ENCODE data around the gene TRAPPC3L.

The TRAPPC3L gene

DNA sequence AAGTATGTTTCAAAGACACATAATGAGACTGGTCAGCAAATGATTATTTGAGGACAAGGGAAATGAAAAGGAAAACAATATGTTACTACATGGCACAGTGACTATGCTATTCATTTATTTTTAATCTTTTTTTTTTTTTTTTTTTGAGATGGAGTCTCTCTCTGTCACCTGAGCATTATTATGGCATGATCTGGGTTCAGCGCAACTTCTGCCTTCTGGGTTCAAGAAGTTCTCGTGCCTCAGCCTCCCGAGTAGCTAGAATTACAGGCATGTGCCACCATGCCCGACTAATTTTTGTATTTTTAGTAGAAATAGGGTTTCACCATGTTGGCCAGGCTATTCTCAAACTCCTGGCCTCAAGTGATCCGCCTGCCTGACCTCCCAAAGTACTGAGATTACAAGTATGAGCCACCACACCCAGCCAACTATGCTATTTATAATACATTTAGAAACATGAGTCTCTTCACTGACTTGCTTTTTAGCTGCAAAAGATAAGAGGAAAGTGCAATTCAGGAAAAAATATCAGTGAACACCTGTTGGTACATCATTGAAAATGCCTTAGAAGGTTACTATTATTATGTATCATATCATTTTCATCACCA is 11.4 kb upstream of the TRAPPC3L start:
- DNase-seq (ENCODE audit: low spot score), result no peak

DNA sequence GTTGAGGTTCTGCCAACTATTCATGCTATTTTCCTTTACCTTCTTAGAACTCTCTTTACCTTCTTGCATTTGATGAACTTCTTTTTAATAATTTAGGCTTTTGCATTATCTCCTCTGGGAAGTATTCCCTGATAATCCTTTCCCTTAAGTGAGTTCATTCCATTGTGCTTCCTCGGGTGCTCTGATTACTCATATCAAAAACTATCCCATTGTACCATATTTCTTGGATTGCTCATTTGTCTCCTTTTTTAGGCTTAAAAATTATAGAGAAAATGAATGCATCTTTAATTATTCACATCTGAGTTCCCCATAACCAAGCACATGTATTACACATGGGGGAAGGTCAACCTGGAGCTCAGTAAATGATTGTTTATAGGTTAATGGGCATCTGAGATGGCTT is 10.6 kb upstream of the TRAPPC3L start:
- DNase-seq (ENCODE audit: low spot score), result no peak

DNA sequence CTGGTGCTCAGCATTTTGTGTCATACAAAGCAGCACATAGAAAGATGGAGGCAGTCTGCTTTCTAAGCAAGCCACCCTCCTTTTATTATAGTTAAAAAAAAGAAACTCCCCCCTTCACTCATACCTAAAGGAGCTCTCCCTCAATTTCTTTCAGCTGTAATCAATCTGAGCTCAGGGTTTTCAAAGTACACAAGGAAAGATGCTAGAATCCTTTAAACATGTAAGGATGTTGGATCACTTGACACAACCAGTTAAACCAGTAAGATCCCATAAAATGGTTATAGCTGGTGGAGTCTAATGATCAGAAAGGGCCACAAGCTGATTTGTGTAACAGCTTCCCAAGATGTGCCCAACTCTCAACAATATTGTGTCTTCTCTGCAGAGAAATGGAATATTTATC is 8.0 kb upstream of the TRAPPC3L start, which contains the start of gene CALHM4:
CALHM4 (plus strand) TSS at position 301 of the 400 bp plus-strand sequence; CDS start at position 344, 43 bp downstream.
- no peak for DNase-seq (ENCODE audit: low spot score)

DNA sequence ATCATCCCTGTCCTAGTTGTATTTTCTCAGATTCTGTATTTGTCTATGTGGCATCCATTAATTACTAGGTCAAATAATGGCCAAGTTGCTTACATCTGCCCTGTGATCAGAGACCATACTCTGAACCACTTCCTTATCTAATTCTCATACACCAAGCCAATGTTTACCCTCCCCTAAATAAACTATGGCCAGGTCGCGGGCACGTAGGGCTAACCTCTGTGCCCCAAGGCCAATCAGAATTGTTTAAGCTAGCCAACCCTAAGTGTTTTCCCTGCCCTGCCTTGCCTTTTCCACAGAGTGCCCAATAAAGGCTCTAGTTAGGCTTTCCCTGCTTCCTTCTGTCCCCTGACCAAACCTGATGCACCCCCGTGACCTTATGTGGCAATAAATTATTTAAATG is 5.3 kb upstream of the TRAPPC3L start:
- no peak for DNase-seq (ENCODE audit: low spot score)

DNA sequence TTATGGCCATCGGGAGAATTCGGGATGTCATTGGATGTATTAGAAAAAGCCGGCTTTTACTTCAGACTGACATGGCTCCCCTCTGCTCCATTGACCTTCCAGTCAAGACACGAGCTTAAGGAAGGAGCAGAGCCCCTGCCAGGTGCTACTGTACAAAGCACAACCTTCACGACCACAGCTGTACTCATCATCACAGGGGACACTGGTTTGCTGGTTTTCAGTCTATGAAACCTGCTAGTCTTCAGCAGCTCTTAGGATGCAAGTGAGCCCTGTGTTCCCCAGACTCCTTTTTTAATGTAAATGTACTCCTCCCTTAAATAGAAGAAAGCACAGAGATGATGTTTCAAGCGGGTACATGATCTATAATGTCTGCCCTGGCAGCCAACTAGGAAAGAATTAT is 1.9 kb upstream of the TRAPPC3L start:
- no peak for DNase-seq (ENCODE audit: low spot score)

DNA sequence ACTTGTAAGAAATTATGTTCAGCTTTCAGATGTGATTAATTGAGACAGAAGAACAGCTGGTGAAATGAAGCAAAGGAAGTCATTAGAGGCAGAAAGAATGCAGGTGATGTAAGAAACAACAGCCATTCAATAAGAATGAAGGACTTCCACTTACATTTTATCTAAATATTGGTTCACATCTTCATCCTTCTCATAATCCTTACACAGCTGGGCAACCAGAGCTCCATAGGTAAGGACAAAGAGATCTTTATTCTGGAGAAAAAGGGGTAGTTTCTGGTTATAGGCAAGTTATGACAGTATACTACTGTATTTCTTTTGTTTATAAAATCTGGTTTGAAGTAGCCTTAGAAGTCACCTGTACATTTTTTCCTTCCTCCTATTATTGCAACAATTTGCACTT is 2.3 kb downstream of the TRAPPC3L start:
- DNase-seq (ENCODE audit: low spot score), result no peak

DNA sequence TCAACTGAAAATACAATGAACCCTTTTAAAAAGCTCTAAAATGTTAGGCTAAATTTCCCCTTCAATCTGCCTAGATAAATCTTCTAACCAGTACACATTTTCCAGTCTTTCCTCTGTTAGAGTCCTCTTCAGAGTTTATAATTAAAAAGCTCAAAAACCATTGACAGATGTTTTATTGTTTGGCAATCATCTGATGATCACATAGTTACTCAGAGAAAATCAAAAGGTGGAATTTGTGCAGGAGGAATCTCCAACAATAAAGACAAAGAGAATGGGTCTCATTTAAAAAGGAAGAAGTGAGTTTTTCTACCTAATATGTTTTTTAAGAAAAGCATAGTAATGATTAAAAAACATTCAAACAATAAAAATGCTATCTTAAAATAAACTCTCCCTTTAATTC is 3.1 kb downstream of the TRAPPC3L start:
- DNase-seq (ENCODE audit: low spot score), result no peak

DNA sequence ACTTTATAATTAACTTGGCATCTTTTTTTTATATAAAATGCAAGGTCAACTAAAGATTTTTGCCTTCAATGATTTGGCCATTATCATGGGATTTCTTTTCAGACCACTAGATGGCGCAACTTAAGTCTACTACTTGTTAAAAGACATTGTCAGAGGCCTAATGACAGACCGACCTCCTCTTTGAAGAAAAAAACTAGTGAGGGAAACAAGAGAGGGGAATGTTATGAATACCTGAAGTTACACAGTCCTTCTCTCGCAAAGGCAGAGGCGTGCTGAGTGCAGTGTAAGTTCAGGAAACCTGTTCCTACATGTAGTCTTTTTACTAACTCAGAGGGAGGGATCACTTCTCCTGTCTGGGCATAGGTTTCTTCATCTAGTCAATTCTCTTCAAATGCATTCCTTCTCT is 9.3 kb downstream of the TRAPPC3L start:
- peak; percentile 32 for DNase-seq (ENCODE audit: low spot score)

DNA sequence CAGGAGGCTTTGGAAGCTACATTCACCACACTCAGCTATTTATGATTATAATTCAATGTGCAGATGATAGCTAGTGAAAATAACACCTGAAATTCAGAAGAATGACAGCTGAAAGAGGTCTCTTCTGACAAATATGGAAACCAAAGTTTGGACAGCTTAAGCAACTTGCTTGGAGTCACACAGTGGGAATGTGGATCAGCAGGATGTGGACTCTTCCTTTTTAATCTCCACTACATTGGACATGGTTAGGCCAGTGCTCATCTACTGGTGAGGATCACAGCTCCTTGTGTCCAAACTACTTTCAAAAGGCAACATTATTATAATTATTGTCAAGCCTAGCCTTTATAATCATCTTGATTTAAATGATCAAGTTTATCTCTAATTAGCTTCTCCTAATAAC is 10.4 kb downstream of the TRAPPC3L start:
- no peak for DNase-seq (ENCODE audit: low spot score)

DNA sequence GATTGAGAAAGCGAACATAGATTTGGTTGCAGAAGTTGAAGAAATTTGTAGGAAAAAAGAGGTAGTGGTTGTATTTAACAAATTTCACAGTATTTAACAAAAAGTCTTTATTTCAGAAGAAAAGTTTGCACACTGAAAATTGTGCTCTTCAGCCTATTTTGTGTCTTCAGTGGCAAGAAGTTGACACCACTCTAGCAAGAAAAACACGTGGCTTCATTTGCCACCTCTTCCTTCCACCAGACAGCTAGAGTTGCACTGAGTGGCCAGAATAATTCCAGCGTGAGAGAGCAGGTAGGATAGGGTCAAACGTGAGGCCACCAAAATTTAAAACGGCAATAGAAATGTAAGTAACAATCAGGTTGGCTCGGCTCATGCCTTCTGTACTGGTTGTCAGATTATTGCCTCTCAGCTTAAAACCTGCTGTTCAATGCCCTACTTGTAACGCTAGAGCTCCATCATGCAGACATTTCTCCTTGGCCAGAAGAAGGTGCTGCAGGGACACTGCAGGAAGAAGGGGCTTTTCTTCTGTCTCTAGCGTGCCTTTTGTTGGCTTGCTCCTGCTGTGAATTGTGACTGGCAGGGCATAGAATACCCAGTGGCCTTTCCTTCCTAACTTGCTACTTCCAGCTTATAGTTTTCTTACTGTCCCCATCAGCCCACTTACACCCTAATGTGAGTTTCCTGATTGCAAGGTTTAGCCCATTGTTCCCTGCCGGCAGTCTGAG is 12.1 kb downstream of the TRAPPC3L start:
- DNase-seq (ENCODE audit: low spot score), result no peak

DNA sequence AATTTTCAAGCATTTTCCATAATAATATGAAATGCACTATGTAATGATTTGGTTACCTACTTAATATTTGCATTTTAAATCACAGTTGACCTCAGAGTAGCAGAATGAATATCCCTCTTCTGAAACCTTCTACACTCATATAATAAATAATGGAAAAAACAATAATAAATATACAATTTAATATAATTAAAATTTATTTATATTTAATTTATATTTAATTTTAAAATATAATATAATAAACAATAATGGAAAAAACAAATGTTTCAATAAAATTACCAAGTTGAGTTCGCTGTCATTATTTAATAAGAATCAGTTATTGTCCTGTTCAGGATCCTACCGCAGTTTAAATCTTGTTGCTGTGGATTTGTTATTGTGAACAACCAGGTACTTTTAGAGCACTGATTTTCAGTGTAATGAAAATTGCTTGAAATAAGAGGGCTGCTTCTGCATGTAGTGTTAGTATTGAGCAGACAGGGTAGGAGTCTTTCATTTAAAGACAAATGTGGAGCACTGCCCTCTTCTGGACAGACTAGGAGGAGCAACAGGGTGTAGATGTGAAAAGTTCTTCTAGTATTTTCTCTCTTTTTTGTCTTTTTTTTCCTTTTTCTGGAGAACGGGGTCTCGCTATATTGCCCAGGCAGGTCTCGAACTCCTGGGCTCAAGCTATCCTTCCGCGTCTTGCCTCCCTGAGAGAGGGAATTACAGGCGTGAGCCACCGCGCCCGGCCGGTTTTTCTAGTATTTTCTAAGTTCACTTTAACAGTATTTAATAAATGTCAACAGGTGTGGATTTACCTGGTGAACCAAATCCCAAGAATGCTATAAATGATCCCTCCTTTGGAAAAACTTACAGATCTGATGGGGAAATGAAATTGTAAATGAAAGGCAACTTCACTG is 13.6 kb downstream of the TRAPPC3L start:
- DNase-seq (ENCODE audit: low spot score), result peak; percentile 48

DNA sequence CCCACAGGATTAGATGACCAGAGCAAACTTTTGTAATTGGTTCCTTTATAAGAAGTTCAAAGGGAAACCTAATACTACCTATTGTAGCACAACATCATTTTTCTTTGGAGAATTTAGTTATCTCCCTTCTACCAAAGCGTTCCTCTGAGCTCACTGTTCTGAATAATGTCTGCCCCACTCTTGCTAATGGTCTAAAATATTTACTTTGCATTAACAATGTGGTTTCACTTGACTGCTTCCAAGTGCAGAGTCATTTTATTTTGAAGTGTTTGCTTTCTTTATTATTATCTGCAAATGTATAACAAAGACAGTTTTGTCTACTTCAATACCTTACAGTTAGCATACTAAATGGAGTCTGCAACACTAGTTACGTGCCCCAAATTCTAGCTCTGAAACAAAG is 15.0 kb downstream of the TRAPPC3L start:
- DNase-seq (ENCODE audit: low spot score), result no peak

DNA sequence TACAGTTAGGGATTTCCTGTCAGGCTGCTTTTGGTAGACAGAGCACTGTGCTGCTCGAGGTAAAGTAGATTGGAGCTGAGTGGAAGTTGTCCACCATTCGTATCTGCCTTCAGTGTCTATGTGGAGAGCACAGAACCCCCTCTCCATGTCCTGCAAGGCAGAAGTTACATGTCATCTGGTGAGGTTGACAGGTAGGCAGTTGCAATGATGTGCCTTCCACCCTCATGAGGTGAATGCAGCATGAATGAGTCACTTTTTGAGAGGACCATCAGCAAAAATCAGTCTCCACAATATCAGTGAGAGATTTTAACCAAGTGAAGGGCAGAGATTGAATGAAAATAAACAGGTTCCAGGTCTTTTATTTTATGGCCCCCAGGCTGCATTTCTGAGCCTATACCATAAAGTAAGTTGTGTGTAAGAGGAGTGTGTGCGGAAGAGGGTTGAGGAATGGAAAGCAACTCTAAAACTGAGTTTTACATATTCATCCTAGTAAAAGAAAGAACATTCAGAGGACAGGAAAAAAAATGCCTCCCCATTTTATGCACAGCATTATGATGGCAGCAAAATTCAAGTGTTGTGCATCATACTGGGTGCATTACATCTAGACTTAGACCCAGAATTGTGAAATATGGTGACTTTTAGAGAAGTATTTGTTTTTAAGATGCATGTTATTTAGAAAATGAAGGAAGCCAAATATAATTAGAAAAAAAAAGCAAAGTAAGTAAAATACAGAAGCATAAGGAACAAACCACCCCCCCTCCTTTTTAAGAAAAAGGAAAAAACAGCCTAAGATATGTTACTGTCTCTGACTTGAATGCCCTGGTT is 15.8 kb downstream of the TRAPPC3L start:
- no peak for DNase-seq (ENCODE audit: low spot score)

DNA sequence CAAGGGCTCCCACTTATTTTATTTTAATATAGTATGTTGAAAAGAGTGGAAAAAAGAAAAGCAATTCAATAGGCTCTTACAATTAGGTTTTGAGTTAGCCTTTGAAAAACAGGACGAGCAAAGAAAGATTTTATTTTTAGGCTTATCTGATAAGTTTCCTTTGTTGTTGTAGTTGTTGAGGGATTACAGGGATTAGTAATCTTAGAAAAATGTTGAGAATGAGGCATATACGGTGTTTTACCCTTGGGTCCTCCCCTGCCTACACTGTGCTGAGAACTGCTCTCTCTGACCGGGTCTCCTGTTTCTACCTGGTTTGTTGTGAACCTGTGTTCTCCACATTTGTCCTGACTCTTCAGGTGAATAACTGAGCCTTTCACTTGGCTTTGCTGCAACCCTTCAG is 16.7 kb downstream of the TRAPPC3L start:
- DNase-seq (ENCODE audit: low spot score), result no peak

DNA sequence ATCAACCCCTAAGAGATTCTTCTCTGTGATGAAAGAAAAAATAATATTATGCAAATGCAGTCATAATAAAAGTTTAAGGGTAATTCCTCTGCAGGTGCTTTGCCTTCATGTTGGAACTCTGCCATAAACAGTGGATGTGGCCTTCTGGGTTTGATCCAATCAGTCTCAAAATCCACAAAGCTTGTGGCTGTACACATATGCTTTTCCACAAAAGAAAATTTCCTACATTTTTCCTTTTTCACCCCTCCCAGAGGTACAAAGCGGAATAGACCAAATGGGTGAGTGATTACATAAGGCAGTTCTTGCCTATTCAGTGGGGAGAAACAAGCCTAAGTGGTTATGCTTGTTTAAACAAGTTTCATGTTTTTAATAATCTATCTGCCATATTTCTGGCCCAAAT is 17.4 kb downstream of the TRAPPC3L start:
- no peak for DNase-seq (ENCODE audit: low spot score)

DNA sequence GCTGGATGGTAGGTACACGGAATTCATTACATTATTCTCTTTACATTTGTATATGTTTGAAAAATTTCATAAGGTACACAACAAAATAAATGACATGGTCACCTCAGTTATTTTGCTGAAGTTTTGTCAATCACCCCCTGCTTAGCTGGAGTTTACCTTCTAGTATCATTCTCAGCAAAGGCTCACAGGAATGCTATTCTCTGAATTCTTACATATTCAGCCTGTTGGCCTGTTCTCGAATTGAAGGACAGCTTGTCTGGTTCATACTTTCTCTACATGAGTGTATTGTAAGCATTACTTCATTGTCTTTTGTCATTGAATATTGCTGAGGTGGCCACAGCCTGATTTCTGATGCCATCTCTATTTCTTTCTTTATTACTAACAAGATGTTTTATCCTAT is 21.2 kb downstream of the TRAPPC3L start:
- no peak for DNase-seq (ENCODE audit: low spot score)

DNA sequence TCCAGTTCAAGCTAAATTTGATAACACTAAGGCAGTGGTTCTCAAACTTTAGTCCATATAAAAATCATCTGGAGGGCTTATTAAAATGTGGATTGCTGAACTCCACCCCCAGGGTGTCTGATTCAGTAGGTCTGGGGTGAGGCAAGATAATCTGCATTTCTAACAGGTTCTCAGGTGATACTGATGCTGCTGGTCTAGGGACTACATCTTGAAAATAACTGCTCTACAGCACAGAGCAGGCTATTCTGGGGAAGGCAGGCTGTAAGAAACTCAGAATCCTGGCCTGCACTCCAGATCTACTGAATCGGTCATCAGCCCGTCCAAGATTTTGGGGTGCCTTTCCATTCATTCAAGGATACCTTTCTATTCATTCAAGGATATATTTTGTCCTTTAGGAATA is 22.6 kb downstream of the TRAPPC3L start:
- no peak for DNase-seq (ENCODE audit: low spot score)

DNA sequence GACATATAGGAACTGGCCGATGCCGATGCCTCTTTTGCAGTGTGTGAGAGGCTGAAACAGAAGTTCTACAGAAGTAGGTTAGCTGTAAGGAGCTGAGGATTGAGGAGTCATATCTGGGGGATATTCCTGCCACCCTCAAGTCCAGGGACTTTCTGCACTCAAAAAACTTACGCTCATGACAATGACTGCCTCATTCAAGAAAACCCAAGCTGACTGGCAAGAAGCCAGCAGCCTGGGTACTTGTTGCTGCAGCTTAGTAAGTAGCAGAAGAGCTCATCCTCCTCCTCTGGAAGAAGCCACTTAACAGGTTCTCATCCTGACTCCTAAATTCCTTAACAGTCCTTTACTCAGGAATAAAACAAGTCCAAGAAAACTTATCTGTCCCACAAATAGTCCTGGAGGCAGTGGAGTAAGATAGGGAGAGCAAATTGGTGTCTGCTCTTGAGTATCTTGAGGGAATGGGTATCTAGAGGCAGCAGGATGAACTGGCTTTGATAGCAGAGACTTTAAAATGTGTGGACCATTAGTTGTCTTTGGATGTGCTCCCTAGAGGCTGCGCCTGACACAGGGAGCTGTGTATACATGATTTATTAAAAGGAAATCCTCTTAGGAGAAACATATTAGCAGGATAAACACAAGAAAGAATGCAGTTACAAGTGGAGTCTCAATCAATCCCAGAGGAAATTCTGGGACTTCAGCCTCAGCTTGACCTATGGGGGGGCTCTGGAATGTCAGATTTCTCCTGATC is 26.7 kb downstream of the TRAPPC3L start:
- no peak for DNase-seq (ENCODE audit: low spot score)

DNA sequence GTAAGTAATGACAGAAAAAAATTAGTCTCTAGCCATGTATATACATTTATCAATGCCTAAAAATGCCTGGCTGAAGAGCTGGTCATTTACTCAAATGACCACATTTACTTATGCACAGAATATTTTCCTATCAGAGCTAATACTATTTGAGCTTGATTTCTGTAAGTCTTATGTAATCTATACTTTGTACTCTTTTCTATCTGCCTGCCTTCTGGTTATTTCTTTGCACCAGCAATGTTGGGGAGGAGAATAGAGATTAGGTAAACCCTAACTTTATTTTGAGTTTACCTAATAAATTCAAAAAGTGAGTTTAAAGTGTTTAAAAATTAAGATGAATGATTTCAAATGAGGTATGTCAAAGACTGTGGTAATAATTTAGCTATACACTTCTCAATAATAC is 30.3 kb downstream of the TRAPPC3L start:
- no peak for DNase-seq (ENCODE audit: low spot score)

DNA sequence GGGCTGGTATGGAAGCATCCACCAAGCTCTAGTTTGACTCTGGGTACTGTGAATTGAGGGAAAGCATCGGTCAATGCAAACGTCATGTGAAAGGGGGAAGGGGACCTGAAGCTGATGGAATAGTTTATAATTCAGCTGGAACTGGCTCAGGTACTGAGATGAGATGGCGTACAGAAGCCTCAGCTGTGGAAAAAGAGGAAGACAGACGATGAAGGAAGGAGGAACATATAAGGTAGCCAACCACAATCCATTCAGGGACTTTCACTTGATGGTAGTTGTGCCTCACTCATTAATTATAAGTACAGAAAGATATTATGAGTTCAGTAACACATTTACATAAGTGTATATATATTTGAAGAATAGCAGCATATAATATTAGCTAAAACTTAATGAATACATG is 31.4 kb downstream of the TRAPPC3L start:
- DNase-seq (ENCODE audit: low spot score), result no peak

DNA sequence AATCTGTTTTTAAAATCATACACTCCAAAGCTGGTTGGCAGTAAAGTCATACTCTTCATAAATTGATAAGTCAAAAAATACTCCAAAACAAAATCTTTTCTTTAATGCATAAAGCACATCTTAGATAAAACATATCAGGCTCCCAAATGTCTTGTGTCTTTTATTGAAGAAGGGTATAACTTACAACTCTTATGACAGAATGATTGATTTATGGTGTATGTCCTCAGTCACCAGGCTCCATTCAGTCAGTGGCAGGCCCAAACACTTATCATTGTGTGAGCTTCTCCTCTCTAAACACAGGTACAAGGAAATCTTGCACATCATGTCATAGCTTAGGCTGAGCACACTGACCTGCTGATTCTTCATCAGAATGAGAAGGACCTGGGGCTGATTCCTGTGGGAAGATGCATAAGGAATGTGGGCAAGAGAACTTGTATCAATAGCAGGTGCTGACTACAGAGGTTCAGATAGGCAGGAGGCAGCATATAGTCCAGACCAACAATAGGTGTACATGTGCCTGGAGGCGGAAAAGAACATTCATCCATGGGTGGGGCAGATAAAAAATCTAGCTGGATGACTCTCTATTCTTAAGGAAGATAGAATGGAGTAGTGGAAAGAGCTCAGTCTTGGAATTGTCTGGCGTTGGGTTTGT is 32.1 kb downstream of the TRAPPC3L start:
- no peak for DNase-seq (ENCODE audit: low spot score)
